22Rv1 (cell line): ENCODE data around the gene SRXN1.
"Not testable (repeated sequence)": the region's sequence is repeated elsewhere in the genome, so short reads cannot be mapped to it uniquely, and the experiment has no call there.

Experiments used
- H3K27ac ChIP-seq: fragments of 450-650 bp; 2 replicates; pipeline ENCODE4 v1.5.1; 2017
- CTCF ChIP-seq: fragments of 450-650 bp; IDR thresholded peaks from 2 replicates; pipeline ENCODE4 v1.5.1; 2017; ENCODE audit warnings: mild to moderate bottlenecking
- ZFX ChIP-seq: fragments of 450-650 bp; IDR thresholded peaks from 2 replicates; pipeline ENCODE4 v1.6.1; 2017; ENCODE audit warnings: antibody characterized with exemption, borderline replicate concordance

The SRXN1 gene

DNA sequence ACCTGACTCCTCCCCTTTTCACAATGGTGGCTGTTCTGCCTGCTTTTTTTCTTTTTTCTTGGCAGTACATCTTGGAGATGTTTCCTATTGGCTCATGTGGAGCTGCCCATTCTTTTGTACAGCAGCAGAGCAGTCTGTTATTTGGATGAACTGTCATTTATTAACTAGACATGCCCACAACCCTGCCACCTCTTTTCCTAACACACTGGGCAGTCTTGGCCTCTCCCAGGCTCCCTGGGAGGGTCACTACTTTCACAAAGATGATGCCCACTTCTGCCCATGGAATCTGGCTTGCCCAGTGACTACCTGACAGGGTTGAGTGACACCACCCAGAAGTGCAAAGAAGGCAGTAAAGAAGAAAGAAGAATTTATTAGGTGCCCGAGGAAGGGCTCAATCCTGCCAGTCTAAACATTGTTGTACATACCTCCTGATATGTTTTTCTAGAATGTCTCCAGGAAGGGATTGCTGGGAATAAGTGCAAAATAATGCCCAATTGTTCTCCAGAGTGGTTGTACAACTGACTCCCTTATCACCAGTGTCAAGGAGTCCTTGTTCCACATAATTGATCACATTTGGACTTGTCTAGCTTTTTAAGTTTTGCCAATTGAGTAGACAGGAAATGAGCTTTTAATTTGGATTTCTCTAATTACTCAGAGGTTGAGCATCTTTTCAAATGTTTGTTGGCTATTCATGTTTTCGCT is 42.3 kb upstream of the SRXN1 start:
- TF ChIP-seq ZFX: no peak
- TF ChIP-seq CTCF: no peak
- peak overlapping the region; percentile 62 for H3K27ac ChIP-seq

DNA sequence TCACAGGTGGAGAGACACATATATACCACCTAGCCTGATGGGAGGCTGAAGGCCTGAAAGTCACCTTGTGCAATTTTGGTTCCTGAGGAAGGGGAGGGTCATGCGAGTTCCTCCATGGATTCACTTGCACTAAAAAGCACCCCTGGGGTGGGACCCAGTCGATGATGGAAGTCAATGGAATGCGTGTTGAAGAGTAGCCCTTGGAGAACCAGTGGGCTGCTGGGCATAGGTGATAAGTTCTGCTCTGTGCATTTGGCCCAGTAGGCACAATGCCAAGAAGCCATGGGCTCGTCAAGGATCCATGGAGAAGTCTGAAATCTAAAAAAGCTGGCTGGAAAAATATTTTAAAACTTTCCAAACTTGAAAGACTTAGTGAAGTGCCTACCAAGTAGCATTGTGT is 41.5 kb upstream of the SRXN1 start:
- TF ChIP-seq CTCF (no peak), ZFX (no peak)
- H3K27ac ChIP-seq: peak overlapping the region; percentile 62

- H3K27ac ChIP-seq: not testable (repeated sequence)
Measured at GRCh38 chr20:693786-694185, 40.8 kb upstream of the SRXN1 start.

DNA sequence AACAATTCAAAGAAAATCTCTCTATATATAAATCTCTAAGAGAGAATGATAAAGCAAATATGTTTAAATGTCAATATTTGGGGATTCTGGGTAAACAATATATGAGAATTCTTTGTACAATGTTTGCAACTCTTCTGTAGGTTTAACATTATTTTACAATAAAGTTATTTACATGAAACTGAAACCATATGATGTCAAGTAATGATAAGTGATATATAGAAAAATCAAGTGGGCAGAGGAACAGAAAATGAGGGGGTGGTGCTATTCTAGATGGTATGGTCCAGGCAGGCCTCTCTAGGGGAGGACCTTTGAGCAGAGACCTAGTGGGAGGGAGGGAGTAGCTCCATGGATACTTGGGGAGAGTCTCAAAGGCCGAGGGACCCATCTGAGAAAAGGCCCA is 39.0 kb upstream of the SRXN1 start:
- no peak overlapping the region for H3K27ac ChIP-seq

GRCh38 chr20:689947-690346 is 36.9 kb upstream of the SRXN1 start:
- H3K27ac ChIP-seq: no peak overlapping the region
- no peak for TF ChIP-seq CTCF
- TF ChIP-seq ZFX: no peak

More for the DNA sequence above, 39.0 kb upstream of the SRXN1 start:
- TF ChIP-seq CTCF (no peak), ZFX (no peak)

DNA sequence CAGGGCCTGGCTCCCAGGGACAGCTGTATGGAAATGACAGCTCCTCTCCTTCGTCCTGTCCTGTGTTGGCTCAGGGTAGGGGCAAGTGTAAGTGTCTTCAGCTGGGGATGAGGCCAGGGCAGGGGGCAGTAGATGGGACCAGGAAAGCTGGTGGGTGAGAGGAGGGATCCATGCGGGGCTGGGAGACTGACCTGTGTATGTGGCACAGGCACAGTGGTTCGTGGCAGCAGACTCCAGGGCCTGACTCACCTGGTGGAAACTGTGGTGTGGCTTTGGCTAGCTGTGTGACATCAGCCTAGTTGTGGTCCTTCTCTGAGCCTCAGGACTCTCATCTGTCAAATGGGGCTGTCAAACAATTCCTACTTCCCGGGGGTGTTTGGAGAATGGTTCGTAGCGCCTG is 36.3 kb upstream of the SRXN1 start:
- no peak for TF ChIP-seq ZFX
- no peak overlapping the region for H3K27ac ChIP-seq

DNA sequence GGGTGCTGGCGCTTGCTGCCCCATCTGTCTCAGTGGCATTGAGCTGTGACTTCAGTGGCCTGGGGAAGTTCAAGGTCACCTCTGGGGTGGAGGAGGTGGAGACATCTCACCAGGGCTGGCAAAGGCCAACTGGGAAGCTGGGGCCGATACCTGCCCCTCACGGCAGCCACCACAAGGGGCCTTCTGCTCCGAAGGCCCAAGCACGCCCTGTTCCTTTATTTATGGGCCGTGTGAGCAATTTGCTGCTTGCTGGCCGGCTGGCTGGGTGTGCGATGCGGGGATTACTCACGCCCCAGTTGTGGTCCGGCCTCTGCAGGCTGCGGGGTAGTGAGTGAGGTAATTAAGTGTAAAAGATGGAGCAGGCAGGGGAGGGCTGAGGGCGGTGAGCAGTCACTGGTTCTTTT is 35.8 kb upstream of the SRXN1 start:
- TF ChIP-seq CTCF (no peak), ZFX (no peak)
- H3K27ac ChIP-seq: no peak overlapping the region

DNA sequence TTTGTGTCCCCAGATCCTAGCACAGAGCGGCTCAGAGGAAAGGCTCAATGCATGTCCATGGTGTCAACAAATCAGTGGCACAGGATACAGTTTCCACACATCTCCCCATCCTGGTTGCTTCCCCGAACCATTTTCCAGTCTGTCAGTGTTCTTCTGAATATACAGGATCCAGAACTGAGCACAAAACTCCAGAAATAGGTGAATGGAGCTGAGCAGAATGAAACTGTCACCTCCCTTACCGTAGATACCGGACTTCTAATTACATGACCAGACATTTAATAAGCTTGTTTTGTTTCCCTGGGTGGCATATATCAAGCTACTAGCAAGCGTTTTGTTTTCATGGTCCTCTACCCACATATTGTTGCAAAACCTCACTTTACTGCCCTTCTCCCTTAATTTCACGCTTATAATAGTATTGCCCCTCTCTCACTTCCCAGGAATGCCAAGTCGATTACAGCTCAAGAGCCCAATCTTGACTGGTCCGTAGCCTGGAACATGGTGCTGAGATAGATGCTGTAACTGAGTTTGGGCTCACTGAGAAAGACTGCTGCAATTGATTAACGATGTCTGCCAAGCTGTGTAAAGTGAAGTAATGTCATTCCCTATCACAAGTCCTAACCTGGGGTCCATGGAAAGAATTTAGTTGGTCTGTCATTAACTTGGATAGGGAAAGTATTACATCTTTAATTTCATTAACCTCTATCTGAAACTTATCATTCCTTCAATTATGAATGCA is 34.6 kb upstream of the SRXN1 start:
- TF ChIP-seq ZFX (no peak), CTCF (no peak)
- no peak overlapping the region for H3K27ac ChIP-seq
